Measurements from ENCODE around the gene DENND6B.

The DENND6B gene

DNA sequence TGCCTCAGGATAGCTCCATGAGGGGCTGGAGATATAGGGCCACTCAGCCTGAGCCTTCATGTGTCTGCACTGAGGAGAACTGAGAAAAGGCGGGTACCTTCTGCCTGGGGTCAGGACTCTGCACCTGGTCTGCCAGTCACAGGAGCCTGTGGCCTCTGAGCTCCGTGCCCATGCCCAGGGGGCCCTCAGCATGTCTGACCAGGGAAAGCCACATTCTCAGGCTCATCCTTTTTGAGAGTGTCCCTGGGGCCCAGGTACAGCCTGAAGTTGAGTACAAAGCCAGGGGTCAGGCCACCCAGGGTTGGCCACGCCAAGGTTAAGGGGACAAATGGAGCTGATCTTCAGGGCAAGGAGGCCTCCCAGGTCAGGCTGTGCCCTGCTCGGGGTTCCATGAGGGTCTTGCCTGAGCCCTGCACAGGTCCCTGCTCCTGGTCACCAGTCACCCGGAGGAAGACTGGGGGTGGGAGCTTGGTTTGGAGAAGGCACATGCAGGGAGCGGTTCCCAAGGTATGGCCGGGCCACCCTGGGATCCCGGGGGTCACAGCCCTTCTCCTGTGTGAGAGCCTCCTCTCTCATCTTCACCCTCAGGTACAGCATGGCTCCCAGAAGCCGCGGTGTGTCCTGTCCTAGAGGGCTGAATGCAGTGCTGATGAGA, 6.0 kb downstream of the DENND6B start:
- ChIA-PET POLR2A (interaction anchor here (1.0 to 1.2 kb wide), 3 partner anchors 13 to 187 kb away, joined by 3 to 6 read pairs (median 3); partner anchors contain the start of genes LMF2, NCAPH2 and PLXNB2), CTCF (interaction anchor here (0.9 kb wide), 2 partner anchors 21 to 44 kb away, joined by 3 to 4 read pairs; no protein-coding TSS in a partner anchor)
- no peak for DNase-seq (ENCODE audit: extremely low spot score)
- TF ChIP-seq ARNT (IDR thresholded peaks at IDR 0.05) = no peak
- no peak for TF ChIP-seq TARDBP (IDR thresholded peaks at IDR 0.05)
- TF ChIP-seq FOXM1 (IDR thresholded peaks at IDR 0.05; ENCODE audit: borderline replicate concordance) = no peak
- TF ChIP-seq NFRKB (IDR thresholded peaks at IDR 0.05) = no peak
- TF ChIP-seq HDGF (IDR thresholded peaks at IDR 0.05; ENCODE audit: borderline replicate concordance) = no peak
- TF ChIP-seq FOXK2 (IDR thresholded peaks at IDR 0.05) = no peak
- TF ChIP-seq FOXA1 (IDR thresholded peaks at IDR 0.05) = no peak
- no peak for TF ChIP-seq L3MBTL2 (conservative IDR thresholded peaks at IDR 0.05)
- no peak for TF ChIP-seq ELF4 (IDR thresholded peaks at IDR 0.05)
- no peak for TF ChIP-seq BHLHE40 (IDR thresholded peaks at IDR 0.05; ENCODE audit: borderline replicate concordance)
- no peak for TF ChIP-seq CTBP1 (IDR thresholded peaks at IDR 0.05; ENCODE audit: borderline replicate concordance)

DNA sequence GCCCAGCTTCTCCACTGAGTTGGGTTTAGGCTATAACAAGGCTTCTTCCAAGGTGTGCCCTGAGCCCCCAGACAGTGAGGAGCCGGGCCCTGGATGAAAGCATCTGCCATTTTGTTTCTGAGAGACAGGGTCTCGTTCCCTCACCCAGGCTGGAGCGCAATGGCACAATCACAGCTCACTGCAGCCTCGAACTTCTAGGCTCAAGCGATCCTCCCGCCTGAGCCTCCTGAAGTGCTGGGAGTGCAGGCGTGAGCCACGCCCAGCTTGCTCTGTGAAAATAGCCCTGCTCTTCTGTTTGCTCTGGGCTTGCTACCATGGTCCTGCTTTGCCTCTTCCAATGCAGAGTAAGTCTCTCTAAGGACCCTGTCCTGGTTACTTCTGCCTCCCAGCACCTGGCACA, 6.7 kb downstream of the DENND6B start:
- TF ChIP-seq FOXA1 (IDR thresholded peaks at IDR 0.05) = no peak
- TF ChIP-seq FOXM1 (IDR thresholded peaks at IDR 0.05; ENCODE audit: borderline replicate concordance) = no peak
- TF ChIP-seq BHLHE40 (IDR thresholded peaks at IDR 0.05; ENCODE audit: borderline replicate concordance) = no peak
- no peak for TF ChIP-seq SUZ12 (IDR thresholded peaks at IDR 0.05)
- no peak for TF ChIP-seq TARDBP (IDR thresholded peaks at IDR 0.05)
- TF ChIP-seq ARNT (IDR thresholded peaks at IDR 0.05) = no peak
- TF ChIP-seq, protein P1, sequence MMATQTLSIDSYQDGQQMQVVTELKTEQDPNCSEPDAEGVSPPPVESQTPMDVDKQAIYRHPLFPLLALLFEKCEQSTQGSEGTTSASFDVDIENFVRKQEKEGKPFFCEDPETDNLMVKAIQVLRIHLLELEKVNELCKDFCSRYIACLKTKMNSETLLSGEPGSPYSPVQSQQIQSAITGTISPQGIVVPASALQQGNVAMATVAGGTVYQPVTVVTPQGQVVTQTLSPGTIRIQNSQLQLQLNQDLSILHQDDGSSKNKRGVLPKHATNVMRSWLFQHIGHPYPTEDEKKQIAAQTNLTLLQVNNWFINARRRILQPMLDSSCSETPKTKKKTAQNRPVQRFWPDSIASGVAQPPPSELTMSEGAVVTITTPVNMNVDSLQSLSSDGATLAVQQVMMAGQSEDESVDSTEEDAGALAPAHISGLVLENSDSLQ (IDR thresholded peaks at IDR 0.05) = no peak
- TF ChIP-seq NFRKB (IDR thresholded peaks at IDR 0.05) = no peak
- no peak for TF ChIP-seq ELF4 (IDR thresholded peaks at IDR 0.05)
- no peak for TF ChIP-seq LEF1 (IDR thresholded peaks at IDR 0.05; ENCODE audit: borderline replicate concordance)
- no peak for TF ChIP-seq HDGF (IDR thresholded peaks at IDR 0.05; ENCODE audit: borderline replicate concordance)
- TF ChIP-seq FOXK2 (IDR thresholded peaks at IDR 0.05) = no peak
- TF ChIP-seq SP1 (IDR thresholded peaks at IDR 0.05) = no peak
- no peak for TF ChIP-seq ZNF384 (IDR thresholded peaks at IDR 0.05)
- TF ChIP-seq CTBP1 (IDR thresholded peaks at IDR 0.05; ENCODE audit: borderline replicate concordance) = no peak
- TF ChIP-seq L3MBTL2 (conservative IDR thresholded peaks at IDR 0.05) = no peak
- DNase-seq (ENCODE audit: extremely low spot score) = no peak
- CTCF ChIA-PET = interaction anchor here (0.9 to 1.3 kb wide), 3 partner anchors 22 to 48 kb away, joined by 3 to 4 read pairs (median 3); no protein-coding TSS in a partner anchor
- POLR2A ChIA-PET = interaction anchor here (1.0 to 1.2 kb wide), 2 partner anchors 13 to 188 kb away, joined by 3 to 6 read pairs; partner anchors contain the start of genes LMF2, NCAPH2 and PLXNB2

DNA sequence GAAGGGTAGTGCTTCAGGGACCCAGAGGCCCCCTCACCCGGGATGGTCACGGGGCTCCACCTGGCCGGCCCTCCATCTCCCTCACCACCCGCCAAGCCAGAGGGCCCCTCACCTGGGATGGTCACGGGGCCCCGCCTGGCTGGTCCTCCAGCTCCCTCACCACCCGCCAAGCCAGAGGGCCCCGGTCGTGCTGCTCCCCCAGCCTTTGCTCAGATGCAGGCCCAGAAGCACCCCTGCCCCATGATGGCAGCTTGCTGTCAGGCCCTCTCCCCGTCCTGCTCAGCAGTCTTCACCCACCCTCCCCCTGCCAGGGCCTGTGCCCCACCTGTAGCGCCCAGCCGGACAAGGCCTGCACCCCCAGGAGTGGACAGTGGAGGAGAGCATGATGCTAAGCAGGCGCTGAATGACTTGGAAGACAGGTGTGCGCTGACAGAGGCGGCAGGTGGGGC, 7.3 kb downstream of the DENND6B start:
- POLR2A ChIA-PET = interaction anchor here (1.0 to 1.2 kb wide), 2 partner anchors 12 to 188 kb away, joined by 3 to 6 read pairs; partner anchors contain the start of genes LMF2, NCAPH2 and PLXNB2
- CTCF ChIA-PET = interaction anchor here (0.9 to 1.3 kb wide), 2 partner anchors 43 to 47 kb away, joined by 3 read pairs; no protein-coding TSS in a partner anchor
- DNase-seq (ENCODE audit: extremely low spot score) = no peak
- no peak for TF ChIP-seq CTBP1 (IDR thresholded peaks at IDR 0.05; ENCODE audit: borderline replicate concordance)
- TF ChIP-seq LEF1 (IDR thresholded peaks at IDR 0.05; ENCODE audit: borderline replicate concordance) = no peak
- TF ChIP-seq BHLHE40 (IDR thresholded peaks at IDR 0.05; ENCODE audit: borderline replicate concordance) = no peak

GRCh38 chr22:50318698-50319411, 8.0 kb downstream of the DENND6B start:
- CTCF ChIA-PET = interaction anchor here (1.3 kb wide), 1 partner anchor 46 kb away, joined by 3 read pairs; no protein-coding TSS in a partner anchor
- POLR2A ChIA-PET = no interaction called here
- TF ChIP-seq ELF4 (IDR thresholded peaks at IDR 0.05) = no peak
- TF ChIP-seq ARNT (IDR thresholded peaks at IDR 0.05) = no peak
- TF ChIP-seq NFRKB (IDR thresholded peaks at IDR 0.05) = no peak
- TF ChIP-seq HDGF (IDR thresholded peaks at IDR 0.05; ENCODE audit: borderline replicate concordance) = no peak
- TF ChIP-seq FOXK2 (IDR thresholded peaks at IDR 0.05) = no peak
- TF ChIP-seq, protein P1 (IDR thresholded peaks at IDR 0.05) = no peak
- TF ChIP-seq L3MBTL2 (conservative IDR thresholded peaks at IDR 0.05) = no peak
- TF ChIP-seq FOXA1 (IDR thresholded peaks at IDR 0.05) = no peak
- TF ChIP-seq BHLHE40 (IDR thresholded peaks at IDR 0.05; ENCODE audit: borderline replicate concordance) = no peak
- no peak for TF ChIP-seq CTBP1 (IDR thresholded peaks at IDR 0.05; ENCODE audit: borderline replicate concordance)
- TF ChIP-seq TARDBP (IDR thresholded peaks at IDR 0.05) = no peak
- TF ChIP-seq FOXM1 (IDR thresholded peaks at IDR 0.05; ENCODE audit: borderline replicate concordance) = no peak
- TF ChIP-seq SP1 (IDR thresholded peaks at IDR 0.05) = no peak
- DNase-seq (ENCODE audit: extremely low spot score) = no peak

DNA sequence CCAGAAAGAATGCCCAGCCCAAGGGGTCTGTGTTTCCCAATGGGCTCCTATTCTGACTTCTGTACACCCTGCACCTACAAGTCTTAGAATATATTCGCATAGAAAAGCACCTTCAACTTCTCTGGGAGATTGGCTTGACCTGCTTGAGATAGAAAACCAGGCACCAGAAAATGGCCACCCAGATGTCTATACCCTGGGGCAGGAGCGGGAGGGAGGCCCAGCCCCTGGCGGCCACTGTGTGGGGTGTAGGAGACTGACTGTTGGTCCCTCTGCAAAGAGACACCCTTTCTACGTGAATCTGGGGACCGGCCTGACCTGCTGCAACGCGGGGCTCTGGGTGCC, 8.5 kb downstream of the DENND6B start:
- TF ChIP-seq ELF4 (IDR thresholded peaks at IDR 0.05) (no peak), FOXK2 (IDR thresholded peaks at IDR 0.05) (no peak), TARDBP (IDR thresholded peaks at IDR 0.05) (no peak), LEF1 (IDR thresholded peaks at IDR 0.05; ENCODE audit: borderline replicate concordance) (no peak), CTBP1 (IDR thresholded peaks at IDR 0.05; ENCODE audit: borderline replicate concordance) (no peak), FOXA1 (IDR thresholded peaks at IDR 0.05) (no peak), SUZ12 (IDR thresholded peaks at IDR 0.05) (no peak), BHLHE40 (IDR thresholded peaks at IDR 0.05; ENCODE audit: borderline replicate concordance) (no peak), HDGF (IDR thresholded peaks at IDR 0.05; ENCODE audit: borderline replicate concordance) (no peak), SP1 (IDR thresholded peaks at IDR 0.05) (no peak), ARNT (IDR thresholded peaks at IDR 0.05) (no peak), FOXM1 (IDR thresholded peaks at IDR 0.05; ENCODE audit: borderline replicate concordance) (no peak), NFRKB (IDR thresholded peaks at IDR 0.05) (no peak), ZNF384 (IDR thresholded peaks at IDR 0.05) (no peak), L3MBTL2 (conservative IDR thresholded peaks at IDR 0.05) (no peak)
- TF ChIP-seq, protein P1 (IDR thresholded peaks at IDR 0.05) = no peak

More for the DNA sequence above, 8.5 kb downstream of the DENND6B start:
- CTCF ChIA-PET = no interaction called here
- DNase-seq (ENCODE audit: extremely low spot score) = no peak
- POLR2A ChIA-PET = no interaction called here
